Measurements from ENCODE around the gene ARAP1.

The ARAP1 gene

DNA sequence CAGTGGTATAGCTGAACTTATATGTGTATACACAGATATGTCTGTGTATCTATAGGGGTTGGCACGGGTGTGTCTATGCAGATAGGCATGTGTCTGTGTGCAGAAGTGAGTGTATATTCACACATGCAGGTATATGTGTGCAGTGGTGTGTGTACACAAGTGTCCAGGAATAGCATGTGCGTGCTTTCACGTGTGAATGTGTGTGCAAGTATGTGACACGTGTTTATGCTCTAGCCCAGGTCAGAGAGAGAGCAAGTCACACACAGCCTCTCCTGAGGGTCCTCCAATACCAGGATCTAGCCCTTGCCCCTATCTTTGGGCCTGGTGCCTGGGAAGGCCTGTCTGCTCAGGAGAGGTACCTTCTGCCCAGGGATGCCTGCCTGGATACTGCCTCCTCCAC, 104.3 kb downstream of the ARAP1 start:
- Histone ChIP-seq H3K27ac (no peak overlapping the region), H3K4me3 (no peak overlapping the region)
- TF ChIP-seq, protein P1, sequence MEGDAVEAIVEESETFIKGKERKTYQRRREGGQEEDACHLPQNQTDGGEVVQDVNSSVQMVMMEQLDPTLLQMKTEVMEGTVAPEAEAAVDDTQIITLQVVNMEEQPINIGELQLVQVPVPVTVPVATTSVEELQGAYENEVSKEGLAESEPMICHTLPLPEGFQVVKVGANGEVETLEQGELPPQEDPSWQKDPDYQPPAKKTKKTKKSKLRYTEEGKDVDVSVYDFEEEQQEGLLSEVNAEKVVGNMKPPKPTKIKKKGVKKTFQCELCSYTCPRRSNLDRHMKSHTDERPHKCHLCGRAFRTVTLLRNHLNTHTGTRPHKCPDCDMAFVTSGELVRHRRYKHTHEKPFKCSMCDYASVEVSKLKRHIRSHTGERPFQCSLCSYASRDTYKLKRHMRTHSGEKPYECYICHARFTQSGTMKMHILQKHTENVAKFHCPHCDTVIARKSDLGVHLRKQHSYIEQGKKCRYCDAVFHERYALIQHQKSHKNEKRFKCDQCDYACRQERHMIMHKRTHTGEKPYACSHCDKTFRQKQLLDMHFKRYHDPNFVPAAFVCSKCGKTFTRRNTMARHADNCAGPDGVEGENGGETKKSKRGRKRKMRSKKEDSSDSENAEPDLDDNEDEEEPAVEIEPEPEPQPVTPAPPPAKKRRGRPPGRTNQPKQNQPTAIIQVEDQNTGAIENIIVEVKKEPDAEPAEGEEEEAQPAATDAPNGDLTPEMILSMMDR (IDR thresholded peaks at IDR 0.05): no peak
- no peak for DNase-seq (ENCODE audit: low spot score)

DNA sequence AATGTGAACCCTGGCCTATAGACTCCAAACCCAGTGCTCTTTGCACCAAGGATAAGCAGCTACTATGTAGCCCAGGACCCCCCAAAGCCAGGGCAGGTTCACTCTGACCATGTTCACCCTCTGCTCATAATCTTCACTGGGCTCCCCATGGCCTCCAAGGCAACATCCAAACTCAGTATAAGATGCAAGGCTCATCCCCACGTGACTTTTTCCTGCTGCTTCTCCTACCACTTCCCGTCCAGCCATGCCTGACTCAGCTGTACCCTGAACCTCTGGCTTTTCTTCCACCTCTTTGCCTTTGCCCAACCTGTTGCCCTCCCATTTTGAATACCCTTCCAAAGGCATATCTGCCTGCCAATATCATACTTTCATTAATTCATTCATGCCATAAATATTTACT, 105.7 kb downstream of the ARAP1 start:
- no peak for DNase-seq (ENCODE audit: low spot score)
- TF ChIP-seq, protein P1 (IDR thresholded peaks at IDR 0.05): no peak
- H3K4me3 ChIP-seq: no peak overlapping the region
- H3K27ac ChIP-seq: no peak overlapping the region

DNA sequence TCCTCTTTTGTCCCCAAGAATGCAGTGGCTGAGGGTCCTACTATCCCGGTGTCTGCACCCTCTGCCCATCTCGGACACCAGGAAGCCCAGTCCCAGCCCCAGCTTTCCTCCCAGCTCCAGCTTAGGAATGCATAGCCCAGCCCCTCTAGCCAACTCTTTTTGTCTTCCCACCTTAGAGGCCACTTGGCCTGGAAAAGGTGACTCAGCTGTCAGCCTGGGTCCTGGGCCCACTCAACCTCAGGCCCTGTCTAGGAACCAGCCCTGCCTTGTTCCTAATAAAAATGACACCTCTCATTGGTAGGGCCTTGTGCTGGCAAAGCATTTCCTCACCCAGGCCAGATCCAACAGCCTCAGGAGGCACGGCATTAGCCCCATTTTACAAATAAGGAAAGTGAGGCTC, 106.2 kb downstream of the ARAP1 start:
- H3K4me3 ChIP-seq: no peak overlapping the region
- H3K27ac ChIP-seq: no peak overlapping the region
- TF ChIP-seq, protein P1 (IDR thresholded peaks at IDR 0.05): no peak
- no peak for DNase-seq (ENCODE audit: low spot score)

DNA sequence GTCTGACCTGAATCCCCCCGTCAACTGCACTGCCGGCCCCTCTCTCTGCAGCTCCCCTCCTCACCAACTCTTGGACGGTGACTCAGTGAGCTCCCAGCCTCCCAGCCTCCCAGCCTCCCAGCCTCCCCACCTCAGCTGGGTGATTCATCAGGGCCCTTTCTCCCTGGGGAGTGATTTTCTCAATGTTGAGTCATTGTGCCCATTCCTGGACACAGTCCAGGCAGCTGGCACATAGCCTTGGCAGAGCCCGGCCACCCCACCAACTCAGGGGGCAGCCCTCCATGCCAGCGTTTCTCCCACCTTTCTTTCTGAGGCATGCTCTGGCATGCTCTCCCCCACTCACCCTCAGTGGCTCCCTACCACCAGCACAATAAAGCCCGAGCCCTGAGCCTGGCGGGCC, 108.7 kb downstream of the ARAP1 start:
- DNase-seq (ENCODE audit: low spot score): peak; percentile 83
- Histone ChIP-seq H3K4me3 (peak overlapping the region; percentile 72), H3K27ac (peak overlapping the region in 1 of 2 donors; percentile 64)
- TF ChIP-seq, protein P1 (IDR thresholded peaks at IDR 0.05): no peak

DNA sequence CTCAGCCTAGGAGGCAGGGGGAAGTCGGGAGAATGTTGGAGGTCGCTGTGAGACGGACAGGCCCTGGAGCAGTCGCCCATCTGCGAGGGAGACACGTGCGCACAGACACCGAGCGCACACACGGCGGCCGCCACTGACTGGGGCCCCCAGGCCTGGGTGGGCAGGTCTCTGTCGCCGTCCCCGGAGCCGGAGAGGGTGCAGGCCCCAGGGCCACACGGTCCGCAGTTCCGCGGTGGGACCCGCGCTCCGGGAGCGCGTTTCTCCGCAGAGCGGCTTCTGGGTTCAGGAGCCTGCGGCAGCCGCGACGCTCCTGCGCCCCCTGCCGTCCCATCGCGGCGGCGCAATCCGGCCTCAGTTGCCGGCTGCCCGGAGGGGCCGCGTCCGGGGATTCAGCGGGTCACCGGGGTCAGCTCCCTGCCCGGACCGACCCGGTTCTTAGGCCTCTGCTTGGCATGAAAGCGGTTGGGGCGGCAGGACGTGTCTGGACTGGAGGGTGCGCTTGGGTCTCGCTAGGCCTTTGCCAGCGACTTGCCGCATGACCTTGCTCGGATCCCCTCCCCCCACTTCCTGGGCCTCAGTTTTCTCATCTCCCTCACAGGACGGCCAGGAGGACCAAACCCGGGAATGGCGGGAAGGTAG, 109.2 kb downstream of the ARAP1 start:
- H3K4me3 ChIP-seq: peak overlapping the region; percentile 72
- no peak for DNase-seq (ENCODE audit: low spot score)
- TF ChIP-seq, protein P1 (IDR thresholded peaks at IDR 0.05): peak; percentile 96
- H3K27ac ChIP-seq: peak overlapping the region; percentile 18 to 64

DNA sequence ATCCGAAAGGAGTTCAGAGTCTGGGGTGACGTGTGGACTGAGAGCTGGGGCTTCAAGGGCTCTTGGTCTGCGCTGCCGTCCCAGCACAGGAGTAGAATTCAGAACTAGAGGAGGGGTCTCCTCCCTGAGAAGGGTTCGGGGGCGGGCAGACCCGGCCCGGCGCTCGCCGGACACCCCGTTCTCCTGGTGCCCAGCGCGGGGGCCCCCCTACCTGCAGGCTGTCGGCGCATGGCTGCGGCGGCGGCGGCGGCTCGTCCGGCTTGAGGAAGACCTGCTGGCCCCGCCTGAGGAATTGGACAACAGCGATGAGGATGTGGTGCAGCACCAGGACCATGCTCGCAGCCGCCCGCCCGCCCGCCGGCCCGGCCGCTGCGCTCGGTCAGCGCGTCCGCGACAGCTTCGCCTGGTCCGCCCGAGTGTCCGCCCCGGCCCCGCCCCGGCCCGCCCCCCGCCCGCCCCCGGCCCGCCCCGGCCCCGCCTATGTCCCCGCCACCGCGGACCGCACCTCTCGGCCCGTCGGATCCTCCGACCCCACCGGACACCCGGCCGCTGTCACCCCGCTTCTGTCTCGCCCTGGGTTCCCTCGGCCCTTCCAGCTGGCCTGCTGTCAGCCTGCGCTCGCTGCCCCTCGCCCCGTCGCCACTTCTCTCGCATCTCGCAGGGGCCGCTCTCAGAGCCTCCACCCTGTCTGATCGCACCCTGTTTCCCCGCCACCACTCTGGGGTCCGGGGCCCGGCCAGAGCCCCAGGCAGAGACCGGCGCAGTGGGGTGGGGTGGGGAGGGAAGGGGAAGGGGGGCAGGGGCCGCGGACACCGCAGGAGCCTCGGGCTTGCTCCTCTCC, 109.9 kb downstream of the ARAP1 start:
- DNase-seq (ENCODE audit: low spot score): no peak
- H3K27ac ChIP-seq: peak overlapping the region; percentile 18 to 64
- peak overlapping the region; percentile 72 for H3K4me3 ChIP-seq
- TF ChIP-seq, protein P1 (IDR thresholded peaks at IDR 0.05): no peak
